GM23338 (cell line): ENCODE measurements around the gene OR6C74. TPM values are rescaled to one million over a fixed set of nuclear protein-coding genes. Genes with fewer than 3 reads are reported as not detected.

Source experiments
- ATAC-seq: fragments of 200-7000 bp; cut with Tn5 transposase; 3 replicates; pipeline ENCODE4 v1.9.1; 2020
- DNase-seq: peaks from one replicate; pipeline ENCODE4 v3.0.0-alpha.2; 2015; ENCODE audit warnings: low spot score
- H2AFZ ChIP-seq: fragments of 200-600 bp; sonication (generic); 2 replicates; pipeline ENCODE4 v1.8.0; 2016; ENCODE audit warnings: antibody characterized with exemption, mild to moderate bottlenecking, moderate library complexity
- H3F3A ChIP-seq: fragments of 200-600 bp; sonication (generic); replicated peaks from 2 replicates; pipeline ENCODE4 v1.8.0; 2017; ENCODE audit warnings: antibody characterized with exemption, mixed run types, low read depth
- H3K27ac ChIP-seq: fragments of 200-600 bp; sonication (generic); 2 replicates; pipeline ENCODE4 v1.6.1; 2016; ENCODE audit warnings: low read depth
- H3K27me3 ChIP-seq: fragments of 200-600 bp; sonication (generic); 2 replicates; pipeline ENCODE4 v1.8.0; 2016; ENCODE audit warnings: mild to moderate bottlenecking, mixed run types, moderate library complexity; ENCODE audit not compliant: insufficient read depth
- H3K36me3 ChIP-seq: fragments of 200-600 bp; sonication (generic); 2 replicates; pipeline ENCODE4 v1.8.0; 2016; ENCODE audit warnings: mild to moderate bottlenecking; ENCODE audit not compliant: insufficient read depth
- H3K4me1 ChIP-seq: fragments of 200-600 bp; sonication (generic); 2 replicates; pipeline ENCODE4 v1.8.0; 2016; ENCODE audit warnings: mild to moderate bottlenecking, moderate library complexity; ENCODE audit not compliant: insufficient read depth
- H3K4me2 ChIP-seq: fragments of 200-600 bp; sonication (generic); 2 replicates; pipeline ENCODE4 v1.7.1; 2017; ENCODE audit warnings: mixed run types
- H3K4me3 ChIP-seq: fragments of 200-600 bp; sonication (generic); 2 replicates; pipeline ENCODE4 v1.6.1; 2016; ENCODE audit warnings: mixed run types
- H3K79me2 ChIP-seq: fragments of 200-600 bp; sonication (generic); replicated peaks from 2 replicates; pipeline ENCODE4 v1.8.0; 2017; ENCODE audit warnings: mild to moderate bottlenecking; ENCODE audit not compliant: insufficient read depth
- H3K9me2 ChIP-seq: fragments of 200-600 bp; sonication (generic); 2 replicates; pipeline ENCODE4 v1.8.0; 2017; ENCODE audit not compliant: insufficient read depth
- H4K20me1 ChIP-seq: fragments of 200-600 bp; sonication (generic); replicated peaks from 2 replicates; pipeline ENCODE4 v1.8.0; 2017; ENCODE audit warnings: mild to moderate bottlenecking; ENCODE audit not compliant: insufficient read depth
- H3K27ac Mint-ChIP-seq: 2 replicates; pipeline ENCODE4 v1.8.0; 2020; ENCODE audit warnings: inconsistent platforms, mild to moderate bottlenecking, moderate library complexity, mixed read lengths
- H3K27me3 Mint-ChIP-seq: 3 replicates; pipeline ENCODE4 v1.8.0; 2022; ENCODE audit warnings: low read depth, mild to moderate bottlenecking, moderate library complexity, mixed read lengths, inconsistent platforms; ENCODE audit not compliant: insufficient read depth, poor library complexity
- H3K36me3 Mint-ChIP-seq: 3 replicates; pipeline ENCODE4 v1.8.0; 2021; ENCODE audit warnings: low read depth, mild to moderate bottlenecking, inconsistent platforms, moderate library complexity, mixed read lengths
- H3K4me1 Mint-ChIP-seq: 3 replicates; pipeline ENCODE4 v1.8.0; 2020; ENCODE audit warnings: mild to moderate bottlenecking, inconsistent platforms, mixed read lengths
- H3K4me3 Mint-ChIP-seq: 3 replicates; pipeline ENCODE4 v1.8.0; 2021; ENCODE audit warnings: moderate library complexity, mild to moderate bottlenecking, inconsistent platforms, mixed read lengths
- H3K9me3 Mint-ChIP-seq: 3 replicates; pipeline ENCODE4 v1.8.0; 2020; ENCODE audit warnings: moderate library complexity, mild to moderate bottlenecking, inconsistent platforms, mixed read lengths
- CREB1 ChIP-seq: fragments of 250-450 bp; sonication (Bioruptor Pico); IDR thresholded peaks from 2 replicates; pipeline ENCODE4 v1.5.0; 2020; ENCODE audit warnings: low read depth, mild to moderate bottlenecking, moderate library complexity
- ETS1 ChIP-seq: IDR thresholded peaks from 2 replicates; pipeline ENCODE4 v1.6.1; 2016; ENCODE audit warnings: antibody characterized with exemption
- EZH2 ChIP-seq: fragments of 200-600 bp; sonication (generic); IDR thresholded peaks from one replicate; pipeline ENCODE4 v1.8.0; 2017; ENCODE audit warnings: antibody characterized with exemption, mild to moderate bottlenecking, low read depth; ENCODE audit not compliant: unreplicated experiment
- EZH2phosphoT487 ChIP-seq: fragments of 200-600 bp; sonication (generic); IDR thresholded peaks from one replicate; pipeline ENCODE4 v1.8.1; 2018; ENCODE audit warnings: antibody characterized with exemption; ENCODE audit not compliant: unreplicated experiment
- JUNB ChIP-seq: IDR thresholded peaks from one replicate; pipeline ENCODE4 v1.6.1; 2016; ENCODE audit warnings: antibody characterized with exemption; ENCODE audit not compliant: unreplicated experiment
- NANOG ChIP-seq: IDR thresholded peaks from 2 replicates; pipeline ENCODE4 v1.6.1; 2016; ENCODE audit warnings: antibody characterized with exemption, borderline replicate concordance
- REST ChIP-seq: IDR thresholded peaks from one replicate; pipeline ENCODE4 v1.6.1; 2018; ENCODE audit warnings: antibody characterized with exemption; ENCODE audit not compliant: unreplicated experiment
- STAT1 ChIP-seq: IDR thresholded peaks from one replicate; pipeline ENCODE4 v1.6.1; 2016; ENCODE audit warnings: antibody characterized with exemption; ENCODE audit not compliant: unreplicated experiment
- ZNF114 ChIP-seq: fragments of 250-450 bp; sonication (Bioruptor Pico); IDR thresholded peaks from 2 replicates; pipeline ENCODE4 v1.5.0; 2020; ENCODE audit warnings: mild to moderate bottlenecking, moderate library complexity
- ZNF331 ChIP-seq: fragments of 250-450 bp; sonication (Bioruptor Pico); IDR thresholded peaks from 2 replicates; pipeline ENCODE4 v1.5.0; 2020; ENCODE audit warnings: low read depth, mild to moderate bottlenecking, moderate library complexity
- polyA plus RNA-seq: library from polyadenylated mRNA; unstranded; fragments of >200 nt; fragmentation: Nextera tagmentation; extraction: Ambion mirVana; gene quantifications from 2 replicates; pipeline ENCODE4 v1.2.1, GENCODE V29; 2016
- total RNA-seq: library from RNA; depleted of rRNA; stranded (reverse); fragments of >200 nt; shearing (Covaris generic); gene quantifications from 2 replicates; pipeline ENCODE4 v1.2.3, GENCODE V29; 2014
- TF ChIP-seq, protein P1 (sequence below): fragments of 250-450 bp; sonication (Bioruptor Pico); IDR thresholded peaks from 2 replicates; pipeline ENCODE4 v1.5.0; 2020; ENCODE audit warnings: mild to moderate bottlenecking, moderate library complexity

OR6C74 gene
- total and polyA plus RNA-seq, 2 experiments from 2014 or later, result not detected

DNA sequence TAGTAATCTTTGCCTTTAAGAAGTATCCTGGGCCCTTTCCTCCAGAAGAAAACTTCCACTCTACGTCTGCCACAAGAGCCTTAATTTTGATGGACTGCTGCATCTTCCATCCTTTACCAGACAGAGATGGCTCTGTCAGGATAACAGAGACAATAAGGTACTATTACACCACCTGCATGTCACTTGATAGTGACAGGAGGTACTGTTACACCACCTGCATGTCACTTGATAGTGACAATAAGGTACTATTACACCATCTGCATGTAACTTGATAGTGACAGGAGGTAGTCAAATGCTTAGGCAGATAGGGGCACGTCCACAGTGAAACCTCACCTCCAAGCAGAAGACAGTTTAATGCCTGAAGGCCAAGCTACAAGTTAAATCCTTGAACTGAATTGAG lies 13.9 kb downstream of the OR6C74 start:
- no peak overlapping the region for H3K4me2 ChIP-seq
- no peak overlapping the region for H3K4me3 Mint-ChIP-seq
- no peak for ATAC-seq

DNA sequence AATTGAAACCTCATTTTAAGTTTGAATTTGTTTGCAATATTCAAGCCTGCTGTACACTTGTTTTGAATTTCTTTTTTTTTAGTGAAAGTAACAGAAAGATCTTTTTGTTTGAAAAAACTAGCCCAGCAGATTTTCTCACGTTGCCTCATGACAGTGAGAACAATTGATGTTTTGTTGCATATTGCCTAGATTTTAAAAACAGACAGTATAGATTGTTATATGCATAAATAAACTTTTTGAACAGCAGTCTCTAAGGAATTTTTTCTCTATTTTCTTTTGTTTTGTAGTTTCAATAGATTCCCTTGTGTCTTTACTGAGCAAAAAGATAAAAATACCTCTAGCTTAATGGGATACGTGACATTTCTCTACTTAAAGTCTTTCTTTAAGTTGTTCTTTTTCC lies 36.6 kb downstream of the OR6C74 start:
- H3K4me1 ChIP-seq, result no peaks in the 10 kb centered on the region
- H3K27me3 Mint-ChIP-seq, result no peaks in the 10 kb centered on the region
- no peaks in the 10 kb centered on the region for H4K20me1 ChIP-seq
- H3K36me3 ChIP-seq, result no peaks in the 10 kb centered on the region
- no peaks in the 10 kb centered on the region for H3K79me2 ChIP-seq
- no peak overlapping the region for H3K4me3 ChIP-seq
- H3K4me1 Mint-ChIP-seq, result no peaks in the 10 kb centered on the region
- H3K4me3 Mint-ChIP-seq, result no peak overlapping the region
- no peak overlapping the region for H2AFZ ChIP-seq
- DNase-seq, result no peak
- no peaks in the 10 kb centered on the region for H3F3A ChIP-seq
- no peak overlapping the region for H3K27ac Mint-ChIP-seq
- peaks cover 8% of the 10 kb centered on the region; the same call in 1 of the 3 replicates for H3K9me3 Mint-ChIP-seq
- no peak for ATAC-seq
- no peak overlapping the region for H3K4me2 ChIP-seq
- no peaks in the 10 kb centered on the region; the same call in 1 of the 2 replicates for H3K9me2 ChIP-seq
- no peaks in the 10 kb centered on the region for H3K36me3 Mint-ChIP-seq
- H3K27ac ChIP-seq, result no peak overlapping the region
- no peaks in the 10 kb centered on the region for H3K27me3 ChIP-seq
- no peak for TF ChIP-seq EZH2phosphoT487
- TF ChIP-seq, protein P1, sequence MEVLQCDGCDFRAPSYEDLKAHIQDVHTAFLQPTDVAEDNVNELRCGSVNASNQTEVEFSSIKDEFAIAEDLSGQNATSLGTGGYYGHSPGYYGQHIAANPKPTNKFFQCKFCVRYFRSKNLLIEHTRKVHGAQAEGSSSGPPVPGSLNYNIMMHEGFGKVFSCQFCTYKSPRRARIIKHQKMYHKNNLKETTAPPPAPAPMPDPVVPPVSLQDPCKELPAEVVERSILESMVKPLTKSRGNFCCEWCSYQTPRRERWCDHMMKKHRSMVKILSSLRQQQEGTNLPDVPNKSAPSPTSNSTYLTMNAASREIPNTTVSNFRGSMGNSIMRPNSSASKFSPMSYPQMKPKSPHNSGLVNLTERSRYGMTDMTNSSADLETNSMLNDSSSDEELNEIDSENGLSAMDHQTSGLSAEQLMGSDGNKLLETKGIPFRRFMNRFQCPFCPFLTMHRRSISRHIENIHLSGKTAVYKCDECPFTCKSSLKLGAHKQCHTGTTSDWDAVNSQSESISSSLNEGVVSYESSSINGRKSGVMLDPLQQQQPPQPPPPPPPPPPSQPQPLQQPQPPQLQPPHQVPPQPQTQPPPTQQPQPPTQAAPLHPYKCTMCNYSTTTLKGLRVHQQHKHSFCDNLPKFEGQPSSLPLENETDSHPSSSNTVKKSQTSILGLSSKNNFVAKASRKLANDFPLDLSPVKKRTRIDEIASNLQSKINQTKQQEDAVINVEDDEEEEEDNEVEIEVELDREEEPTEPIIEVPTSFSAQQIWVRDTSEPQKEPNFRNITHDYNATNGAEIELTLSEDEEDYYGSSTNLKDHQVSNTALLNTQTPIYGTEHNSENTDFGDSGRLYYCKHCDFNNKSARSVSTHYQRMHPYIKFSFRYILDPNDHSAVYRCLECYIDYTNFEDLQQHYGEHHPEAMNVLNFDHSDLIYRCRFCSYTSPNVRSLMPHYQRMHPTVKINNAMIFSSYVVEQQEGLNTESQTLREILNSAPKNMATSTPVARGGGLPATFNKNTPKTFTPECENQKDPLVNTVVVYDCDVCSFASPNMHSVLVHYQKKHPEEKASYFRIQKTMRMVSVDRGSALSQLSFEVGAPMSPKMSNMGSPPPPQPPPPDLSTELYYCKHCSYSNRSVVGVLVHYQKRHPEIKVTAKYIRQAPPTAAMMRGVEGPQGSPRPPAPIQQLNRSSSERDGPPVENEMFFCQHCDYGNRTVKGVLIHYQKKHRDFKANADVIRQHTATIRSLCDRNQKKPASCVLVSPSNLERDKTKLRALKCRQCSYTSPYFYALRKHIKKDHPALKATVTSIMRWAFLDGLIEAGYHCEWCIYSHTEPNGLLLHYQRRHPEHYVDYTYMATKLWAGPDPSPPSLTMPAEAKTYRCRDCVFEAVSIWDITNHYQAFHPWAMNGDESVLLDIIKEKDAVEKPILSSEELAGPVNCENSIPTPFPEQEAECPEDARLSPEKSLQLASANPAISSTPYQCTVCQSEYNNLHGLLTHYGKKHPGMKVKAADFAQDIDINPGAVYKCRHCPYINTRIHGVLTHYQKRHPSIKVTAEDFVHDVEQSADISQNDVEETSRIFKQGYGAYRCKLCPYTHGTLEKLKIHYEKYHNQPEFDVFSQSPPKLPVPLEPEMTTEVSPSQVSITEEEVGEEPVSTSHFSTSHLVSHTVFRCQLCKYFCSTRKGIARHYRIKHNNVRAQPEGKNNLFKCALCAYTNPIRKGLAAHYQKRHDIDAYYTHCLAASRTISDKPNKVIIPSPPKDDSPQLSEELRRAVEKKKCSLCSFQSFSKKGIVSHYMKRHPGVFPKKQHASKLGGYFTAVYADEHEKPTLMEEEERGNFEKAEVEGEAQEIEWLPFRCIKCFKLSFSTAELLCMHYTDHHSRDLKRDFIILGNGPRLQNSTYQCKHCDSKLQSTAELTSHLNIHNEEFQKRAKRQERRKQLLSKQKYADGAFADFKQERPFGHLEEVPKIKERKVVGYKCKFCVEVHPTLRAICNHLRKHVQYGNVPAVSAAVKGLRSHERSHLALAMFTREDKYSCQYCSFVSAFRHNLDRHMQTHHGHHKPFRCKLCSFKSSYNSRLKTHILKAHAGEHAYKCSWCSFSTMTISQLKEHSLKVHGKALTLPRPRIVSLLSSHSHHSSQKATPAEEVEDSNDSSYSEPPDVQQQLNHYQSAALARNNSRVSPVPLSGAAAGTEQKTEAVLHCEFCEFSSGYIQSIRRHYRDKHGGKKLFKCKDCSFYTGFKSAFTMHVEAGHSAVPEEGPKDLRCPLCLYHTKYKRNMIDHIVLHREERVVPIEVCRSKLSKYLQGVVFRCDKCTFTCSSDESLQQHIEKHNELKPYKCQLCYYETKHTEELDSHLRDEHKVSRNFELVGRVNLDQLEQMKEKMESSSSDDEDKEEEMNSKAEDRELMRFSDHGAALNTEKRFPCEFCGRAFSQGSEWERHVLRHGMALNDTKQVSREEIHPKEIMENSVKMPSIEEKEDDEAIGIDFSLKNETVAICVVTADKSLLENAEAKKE (CRISPR knock-in tag), result no peak
- no peak for TF ChIP-seq CREB1
- TF ChIP-seq REST, result no peak
- TF ChIP-seq NANOG, result no peak
- TF ChIP-seq ZNF331 (CRISPR knock-in tag), result no peak

More for the DNA sequence above, 13.9 kb downstream of the OR6C74 start:
- Mint-ChIP-seq H3K9me3 (no peaks in the 10 kb centered on the region; the same call in 1 of the 3 replicates), H3K27me3 (no peaks in the 10 kb centered on the region), H3K27ac (no peak overlapping the region), H3K36me3 (no peaks in the 10 kb centered on the region), H3K4me1 (no peaks in the 10 kb centered on the region)
- no peaks in the 10 kb centered on the region for H3K79me2 ChIP-seq
- DNase-seq, result no peak
- no peak overlapping the region for H3K27ac ChIP-seq
- H3F3A ChIP-seq, result no peaks in the 10 kb centered on the region
- no peaks in the 10 kb centered on the region for H3K4me1 ChIP-seq
- H3K36me3 ChIP-seq, result no peaks in the 10 kb centered on the region
- H3K4me3 ChIP-seq, result no peak overlapping the region
- H3K27me3 ChIP-seq, result no peaks in the 10 kb centered on the region
- H2AFZ ChIP-seq, result no peak overlapping the region
- no peaks in the 10 kb centered on the region for H4K20me1 ChIP-seq
- H3K9me2 ChIP-seq, result no peaks in the 10 kb centered on the region
- TF ChIP-seq ZNF331 (CRISPR knock-in tag) (no peak), JUNB (no peak), EZH2phosphoT487 (no peak), ETS1 (no peak), CREB1 (no peak), STAT1 (no peak), ZNF114 (CRISPR knock-in tag) (no peak), EZH2 (no peak)
